Chondrocyte (in vitro differentiated cells): Measurements from ENCODE around the gene COX6B1. TPM values are rescaled to one million over a fixed set of nuclear protein-coding genes. Genes with fewer than 3 reads are reported as not detected.
A peak's percentile ranks its signal among the peaks of the same experiment; 100 is the strongest.
"Not testable (repeated sequence)": the region's sequence is repeated elsewhere in the genome, so short reads cannot be mapped to it uniquely, and the experiment has no call there.

Experiments
- DNase-seq: peaks from one replicate; pipeline ENCODE4 v3.0.0; 2021; ENCODE audit warnings: mixed read lengths, low spot score
- H3K27ac Mint-ChIP-seq: one replicate; pipeline ENCODE4 v1.8.0; 2021; ENCODE audit warnings: mild to moderate bottlenecking, moderate library complexity, mixed read lengths; ENCODE audit not compliant: unreplicated experiment
- H3K27me3 Mint-ChIP-seq: 2 replicates; pipeline ENCODE4 v1.8.0; 2021; ENCODE audit warnings: low read depth, mixed read lengths
- H3K36me3 Mint-ChIP-seq: 2 replicates; pipeline ENCODE4 v1.8.0; 2021; ENCODE audit warnings: low read depth, mixed read lengths
- H3K4me1 Mint-ChIP-seq: 2 replicates; pipeline ENCODE4 v1.8.0; 2021; ENCODE audit warnings: low read depth, mild to moderate bottlenecking, mixed read lengths
- H3K4me3 Mint-ChIP-seq: one replicate; pipeline ENCODE4 v1.8.0; 2021; ENCODE audit warnings: mild to moderate bottlenecking, moderate library complexity, mixed read lengths; ENCODE audit not compliant: unreplicated experiment
- H3K9me3 Mint-ChIP-seq: 2 replicates; pipeline ENCODE4 v1.8.0; 2021; ENCODE audit warnings: low read depth, mixed read lengths
- CTCF ChIP-seq: fragments of 200-600 bp; sonication (generic); IDR thresholded peaks from 2 replicates; pipeline ENCODE4 v1.5.0; 2021; ENCODE audit warnings: antibody characterized with exemption, mild to moderate bottlenecking, moderate library complexity
- total RNA-seq: library from RNA; stranded (reverse); gene quantifications from 3 replicates; pipeline ENCODE4 v1.2.1, GENCODE V29; 2021

Gene COX6B1
- total RNA-seq, 1 donor from 2014 or later, result 266 TPM

GRCh38 chr19:35644987-35645679 lies 3.0 kb upstream of the COX6B1 start:
- H3K27ac Mint-ChIP-seq, result peak overlapping the region; percentile 92
- no peaks in the 10 kb centered on the region for H3K27me3 Mint-ChIP-seq
- no peak for TF ChIP-seq CTCF
- no peaks in the 10 kb centered on the region for H3K9me3 Mint-ChIP-seq
- H3K4me3 Mint-ChIP-seq, result peak overlapping the region; percentile 76
- no peaks in the 10 kb centered on the region for H3K36me3 Mint-ChIP-seq
- H3K4me1 Mint-ChIP-seq, result peaks cover 24% of the 10 kb centered on the region
- no peak for DNase-seq

- no peak for TF ChIP-seq CTCF
- Mint-ChIP-seq H3K4me1 (peaks cover 25% of the 10 kb centered on the region), H3K36me3 (no peaks in the 10 kb centered on the region), H3K9me3 (no peaks in the 10 kb centered on the region), H3K4me3 (no peak overlapping the region), H3K27me3 (no peaks in the 10 kb centered on the region), H3K27ac (no peak overlapping the region)
- DNase-seq, result no peak
These were observed 2.2 kb upstream of the COX6B1 start for GRCh38 chr19:35645680-35646511.

GRCh38 chr19:35650581-35650980 lies 2.5 kb downstream of the COX6B1 start:
- peaks cover 14% of the 10 kb centered on the region for H3K4me1 Mint-ChIP-seq
- no peaks in the 10 kb centered on the region for H3K27me3 Mint-ChIP-seq
- no peak for DNase-seq
- H3K36me3 Mint-ChIP-seq, result peaks cover 15% of the 10 kb centered on the region
- no peak for TF ChIP-seq CTCF
- H3K4me3 Mint-ChIP-seq, result no peak overlapping the region
- H3K27ac Mint-ChIP-seq, result no peak overlapping the region
- H3K9me3 Mint-ChIP-seq, result no peaks in the 10 kb centered on the region

GRCh38 chr19:35654828-35655227 lies 6.7 kb downstream of the COX6B1 start:
- not testable (repeated sequence) for DNase-seq, H3K27ac Mint-ChIP-seq, H3K4me1 Mint-ChIP-seq, H3K4me3 Mint-ChIP-seq, H3K9me3 Mint-ChIP-seq, H3K27me3 Mint-ChIP-seq
- H3K36me3 Mint-ChIP-seq, result peaks cover 31% of the 10 kb centered on the region

- no peaks in the 10 kb centered on the region for H3K27me3 Mint-ChIP-seq
- H3K4me1 Mint-ChIP-seq, result peaks cover 3% of the 10 kb centered on the region
- TF ChIP-seq CTCF, result no peak
- H3K4me3 Mint-ChIP-seq, result no peak overlapping the region
- H3K36me3 Mint-ChIP-seq, result peaks cover 32% of the 10 kb centered on the region
- H3K27ac Mint-ChIP-seq, result no peak overlapping the region
- no peak for DNase-seq
- no peaks in the 10 kb centered on the region for H3K9me3 Mint-ChIP-seq
These were observed 7.5 kb downstream of the COX6B1 start for GRCh38 chr19:35655600-35655999.
